GM21390 (cell line): ENCODE measurements around the gene AGAP1.
"Not testable (repeated sequence)": the region's sequence is repeated elsewhere in the genome, so short reads cannot be mapped to it uniquely, and the experiment has no call there.

Source experiments
- ATAC-seq: cut with Tn5 transposase; IDR thresholded peaks from one replicate; pipeline ENCODE4 v1.9.1; 2021; ENCODE audit not compliant: unreplicated experiment

The AGAP1 gene

GRCh38 chr2:236045251-236046235 is 551.7 kb downstream of the AGAP1 start:
- no peak for ATAC-seq

- no peak for ATAC-seq
These were observed 552.9 kb downstream of the AGAP1 start for GRCh38 chr2:236046715-236047114.

- no peak for ATAC-seq
These were observed 553.3 kb downstream of the AGAP1 start for GRCh38 chr2:236047176-236047575.

GRCh38 chr2:236047886-236048540 is 554.2 kb downstream of the AGAP1 start:
- ATAC-seq: no peak

GRCh38 chr2:236049981-236050380 is 556.1 kb downstream of the AGAP1 start:
- no peak for ATAC-seq

- no peak for ATAC-seq
These were observed 557.5 kb downstream of the AGAP1 start for GRCh38 chr2:236051351-236051750.

- no peak for ATAC-seq
These were observed 558.0 kb downstream of the AGAP1 start for GRCh38 chr2:236051806-236052205.

GRCh38 chr2:236052206-236052605 is 558.4 kb downstream of the AGAP1 start:
- no peak for ATAC-seq

- no peak for ATAC-seq
These were observed 559.3 kb downstream of the AGAP1 start for GRCh38 chr2:236052926-236053821.

- ATAC-seq: no peak
These were observed 560.3 kb downstream of the AGAP1 start for GRCh38 chr2:236054125-236054524.

GRCh38 chr2:236054621-236055305 is 560.9 kb downstream of the AGAP1 start:
- no peak for ATAC-seq

GRCh38 chr2:236055471-236055870 is 561.6 kb downstream of the AGAP1 start:
- no peak for ATAC-seq

GRCh38 chr2:236056141-236056540 is 562.3 kb downstream of the AGAP1 start:
- ATAC-seq: no peak

GRCh38 chr2:236057375-236057774 is 563.5 kb downstream of the AGAP1 start:
- ATAC-seq: no peak

- no peak for ATAC-seq
These were observed 567.7 kb downstream of the AGAP1 start for GRCh38 chr2:236061497-236061896.

- no peak for ATAC-seq
These were observed 568.1 kb downstream of the AGAP1 start for GRCh38 chr2:236061899-236062298.

GRCh38 chr2:236062806-236063205 is 569.0 kb downstream of the AGAP1 start:
- not testable (repeated sequence) for ATAC-seq

GRCh38 chr2:236063994-236064393 is 570.2 kb downstream of the AGAP1 start:
- no peak for ATAC-seq

- no peak for ATAC-seq
These were observed 571.7 kb downstream of the AGAP1 start for GRCh38 chr2:236065314-236066160.

GRCh38 chr2:236070236-236070635 is 576.4 kb downstream of the AGAP1 start:
- no peak for ATAC-seq
